Stimulated activated CD8-positive, alpha-beta memory T cell treated with anti-CD3 and anti-CD28 coated beads, Interleukin-4, amount 100 ng/mL, for 1 hour (primary cell): ENCODE data around the gene MED28.

ENCODE experiments used
- DNase-seq, 2 donors: peaks; one replicate each; pipeline ENCODE4 v3.0.0-alpha.2; 2020; ENCODE audit warnings: low read depth in 2 of 2, low spot score in 1 of 2

The MED28 gene

GRCh38 chr4:17665346-17665745 is 50.9 kb downstream of the MED28 start:
- DNase-seq = no peak

GRCh38 chr4:17665852-17666251 is 51.4 kb downstream of the MED28 start:
- DNase-seq = no peak

- no peak for DNase-seq
These were observed 52.8 kb downstream of the MED28 start for GRCh38 chr4:17667253-17667652.

GRCh38 chr4:17667653-17668201 is 53.3 kb downstream of the MED28 start:
- DNase-seq = no peak

GRCh38 chr4:17670423-17670822 is 56.0 kb downstream of the MED28 start:
- no peak for DNase-seq

- no peak for DNase-seq
These were observed 66.3 kb downstream of the MED28 start for GRCh38 chr4:17680559-17681280.

- DNase-seq = no peak
These were observed 67.1 kb downstream of the MED28 start for GRCh38 chr4:17681281-17682221.

- no peak for DNase-seq
These were observed 67.8 kb downstream of the MED28 start for GRCh38 chr4:17682222-17682566.
